Osteoblast (primary cell): ENCODE data around the gene CHAD. TPM values are rescaled to one million over a fixed set of nuclear protein-coding genes. Genes with fewer than 3 reads are reported as not detected.
"Not testable (repeated sequence)": the region's sequence is repeated elsewhere in the genome, so short reads cannot be mapped to it uniquely, and the experiment has no call there.

Experiments
- DNase-seq: peaks from one replicate; pipeline ENCODE4 v3.0.0; 2011; ENCODE audit warnings: low spot score, mixed read lengths; ENCODE audit not compliant: insufficient read length; ENCODE audit errors: missing footprints
- H2AFZ ChIP-seq: 2 replicates; pipeline ENCODE4 v1.6.0; 2011; ENCODE audit warnings: mild to moderate bottlenecking, low read length
- H3K27ac ChIP-seq: 2 replicates; pipeline ENCODE4 v1.5.1; 2011; ENCODE audit warnings: mild to moderate bottlenecking, low read depth, low read length, moderate library complexity
- H3K27me3 ChIP-seq: 2 replicates; pipeline ENCODE4 v1.6.0; 2012; ENCODE audit warnings: mild to moderate bottlenecking, control low read depth, inconsistent platforms, low read length, moderate library complexity; ENCODE audit not compliant: insufficient read depth
- H3K36me3 ChIP-seq: 2 replicates; pipeline ENCODE4 v1.5.1; 2011; ENCODE audit warnings: mild to moderate bottlenecking, low read length, control low read depth, moderate library complexity; ENCODE audit not compliant: insufficient read depth
- H3K4me1 ChIP-seq: 2 replicates; pipeline ENCODE4 v1.5.1; 2011; ENCODE audit warnings: mild to moderate bottlenecking, low read length, control low read depth, moderate library complexity; ENCODE audit not compliant: insufficient read depth
- H3K4me2 ChIP-seq: 2 replicates; pipeline ENCODE4 v1.6.0; 2011; ENCODE audit warnings: mild to moderate bottlenecking, low read length; ENCODE audit not compliant: insufficient read depth
- H3K4me3 ChIP-seq: fragments of 200-600 bp; sonication (generic); 3 replicates; pipeline ENCODE4 v1.5.1; 2012; ENCODE audit warnings: mild to moderate bottlenecking, low read length, inconsistent platforms; ENCODE audit not compliant: insufficient read depth
- H3K79me2 ChIP-seq: 2 replicates; pipeline ENCODE4 v1.6.0; 2012; ENCODE audit warnings: mild to moderate bottlenecking, low read length, control low read depth, inconsistent platforms; ENCODE audit not compliant: insufficient read depth
- H3K9me3 ChIP-seq: 2 replicates; pipeline ENCODE4 v1.5.1; 2011; ENCODE audit warnings: low read depth, low read length, control low read depth
- H4K20me1 ChIP-seq: 2 replicates; pipeline ENCODE4 v1.6.0; 2012; ENCODE audit warnings: mild to moderate bottlenecking, low read length, control low read depth; ENCODE audit not compliant: insufficient read depth
- total RNA-seq: library from RNA; depleted of rRNA; stranded (reverse); fragments of >200 nt; gene quantifications from 2 replicates; pipeline ENCODE4 v1.2.3, GENCODE V29; 2012
- TF ChIP-seq, protein P1 (sequence below): IDR thresholded peaks from 2 replicates; pipeline ENCODE4 v1.5.1; 2011; ENCODE audit warnings: mild to moderate bottlenecking, low read depth, low read length, moderate library complexity; ENCODE audit errors: extremely low read depth

Gene CHAD
- total RNA-seq, 1 donor = not detected

DNA sequence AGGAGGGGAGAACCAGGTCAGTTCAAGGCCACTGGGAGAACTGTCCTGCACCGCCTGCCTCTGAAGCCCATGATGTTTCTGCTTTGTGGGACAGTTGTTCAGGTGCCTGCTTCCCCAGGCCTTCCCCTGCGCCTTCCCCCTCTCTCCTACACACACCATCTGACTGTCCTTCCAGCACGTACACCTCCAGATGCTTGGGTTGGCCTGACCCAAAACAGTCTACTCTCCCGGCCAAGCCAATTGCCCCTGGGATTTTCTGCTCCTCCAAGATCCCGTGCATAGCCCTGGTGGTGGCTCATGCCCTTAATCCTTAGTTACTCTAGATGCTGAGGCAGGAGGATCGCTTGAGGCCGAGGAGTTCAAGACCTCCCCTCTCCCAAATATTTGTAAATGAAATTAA, 9.3 kb upstream of the CHAD start:
- peak overlapping the region; percentile 81 for H3K4me3 ChIP-seq
- H3K79me2 ChIP-seq = peaks cover 25% of the 10 kb centered on the region
- TF ChIP-seq, protein P1, sequence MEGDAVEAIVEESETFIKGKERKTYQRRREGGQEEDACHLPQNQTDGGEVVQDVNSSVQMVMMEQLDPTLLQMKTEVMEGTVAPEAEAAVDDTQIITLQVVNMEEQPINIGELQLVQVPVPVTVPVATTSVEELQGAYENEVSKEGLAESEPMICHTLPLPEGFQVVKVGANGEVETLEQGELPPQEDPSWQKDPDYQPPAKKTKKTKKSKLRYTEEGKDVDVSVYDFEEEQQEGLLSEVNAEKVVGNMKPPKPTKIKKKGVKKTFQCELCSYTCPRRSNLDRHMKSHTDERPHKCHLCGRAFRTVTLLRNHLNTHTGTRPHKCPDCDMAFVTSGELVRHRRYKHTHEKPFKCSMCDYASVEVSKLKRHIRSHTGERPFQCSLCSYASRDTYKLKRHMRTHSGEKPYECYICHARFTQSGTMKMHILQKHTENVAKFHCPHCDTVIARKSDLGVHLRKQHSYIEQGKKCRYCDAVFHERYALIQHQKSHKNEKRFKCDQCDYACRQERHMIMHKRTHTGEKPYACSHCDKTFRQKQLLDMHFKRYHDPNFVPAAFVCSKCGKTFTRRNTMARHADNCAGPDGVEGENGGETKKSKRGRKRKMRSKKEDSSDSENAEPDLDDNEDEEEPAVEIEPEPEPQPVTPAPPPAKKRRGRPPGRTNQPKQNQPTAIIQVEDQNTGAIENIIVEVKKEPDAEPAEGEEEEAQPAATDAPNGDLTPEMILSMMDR = no peak
- peak overlapping the region; percentile 83 for H2AFZ ChIP-seq
- H3K4me1 ChIP-seq = peaks cover 16% of the 10 kb centered on the region
- H3K27ac ChIP-seq = peak overlapping the region; percentile 70
- H4K20me1 ChIP-seq = peaks cover 9% of the 10 kb centered on the region
- H3K36me3 ChIP-seq = peaks cover 6% of the 10 kb centered on the region
- H3K4me2 ChIP-seq = peak overlapping the region; percentile 99
- DNase-seq = no peak
- no peaks in the 10 kb centered on the region for H3K27me3 ChIP-seq
- no peaks in the 10 kb centered on the region for H3K9me3 ChIP-seq

DNA sequence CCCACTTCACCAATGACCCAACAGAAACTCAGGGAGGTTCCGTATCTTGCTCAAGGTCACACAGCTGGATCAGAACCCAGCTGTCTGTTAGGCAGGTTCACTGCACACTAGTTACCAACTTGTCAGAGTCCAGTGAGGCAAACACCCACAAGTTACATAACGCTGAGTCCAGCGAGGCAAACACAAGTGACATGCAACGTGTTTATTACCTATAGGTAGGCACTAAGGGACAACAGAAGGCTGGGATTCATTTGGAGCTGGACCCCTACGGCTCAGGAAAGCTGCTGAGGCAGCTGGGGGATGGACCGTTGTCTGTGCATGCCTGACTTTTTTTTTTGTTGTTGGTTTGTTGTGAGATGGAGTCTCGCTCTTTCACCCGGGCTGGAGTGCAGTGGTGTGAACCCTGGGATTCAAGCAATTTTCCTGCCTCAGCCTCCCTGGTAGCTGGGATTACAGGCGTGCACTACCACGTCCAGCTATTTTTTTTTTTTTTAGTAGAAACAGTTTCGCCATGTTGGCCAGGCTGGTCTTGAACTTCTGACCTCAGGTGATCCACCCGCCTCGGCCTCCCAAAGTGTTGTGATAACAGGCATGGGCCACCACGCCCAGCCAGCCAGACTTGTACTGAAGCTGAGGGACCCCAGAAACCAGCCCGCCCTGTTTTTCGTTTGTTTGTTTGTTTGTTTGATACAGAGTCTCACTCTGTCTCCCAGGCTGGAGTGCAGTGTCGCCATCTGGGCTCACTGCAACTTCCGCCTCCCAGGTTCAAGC, 8.1 kb upstream of the CHAD start:
- peaks cover 9% of the 10 kb centered on the region for H4K20me1 ChIP-seq
- no peaks in the 10 kb centered on the region for H3K27me3 ChIP-seq
- no peak overlapping the region for H2AFZ ChIP-seq
- H3K9me3 ChIP-seq = no peaks in the 10 kb centered on the region
- H3K4me1 ChIP-seq = peaks cover 12% of the 10 kb centered on the region
- TF ChIP-seq, protein P1 = no peak
- H3K4me2 ChIP-seq = no peak overlapping the region
- H3K79me2 ChIP-seq = peaks cover 19% of the 10 kb centered on the region
- peaks cover 9% of the 10 kb centered on the region for H3K36me3 ChIP-seq
- no peak overlapping the region for H3K4me3 ChIP-seq
- H3K27ac ChIP-seq = no peak overlapping the region
- no peak for DNase-seq

DNA sequence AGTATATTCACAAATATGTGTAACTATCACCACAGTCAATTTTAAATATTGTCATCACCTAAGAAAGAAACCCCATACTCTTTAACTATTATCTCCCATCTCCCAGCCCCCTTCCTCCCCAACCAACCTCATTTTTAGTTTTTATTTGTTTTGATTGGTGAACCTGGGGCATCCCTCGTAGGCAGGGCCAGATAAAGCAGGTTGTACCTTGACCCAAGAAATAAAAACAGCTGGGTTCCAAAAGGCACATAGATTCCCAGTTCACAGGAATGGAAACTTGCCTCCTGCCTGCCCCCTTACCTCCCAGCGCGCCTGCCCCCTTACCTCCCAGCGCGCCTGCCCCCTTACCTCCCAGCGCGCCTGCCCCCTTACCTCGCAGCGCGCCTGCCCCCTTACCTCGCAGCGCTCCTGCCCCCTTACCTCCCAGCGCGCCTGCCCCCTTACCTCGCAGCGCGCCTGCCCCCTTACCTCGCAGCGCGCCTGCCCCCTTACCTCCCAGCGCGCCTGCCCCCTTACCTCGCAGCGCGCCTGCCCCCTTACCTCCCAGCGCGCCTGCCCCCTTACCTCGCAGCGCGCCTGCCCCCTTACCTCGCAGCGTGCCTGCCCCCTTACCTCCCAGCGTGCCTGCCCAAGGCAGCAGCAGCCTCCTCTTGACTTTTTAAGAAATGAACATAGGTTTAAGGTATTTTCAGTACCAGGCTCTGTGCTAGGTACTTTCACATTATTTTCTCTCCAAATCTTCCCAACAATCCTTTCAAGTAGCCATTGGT, 7.3 kb upstream of the CHAD start:
- not testable (repeated sequence) for H2AFZ ChIP-seq, H3K4me3 ChIP-seq, H3K27ac ChIP-seq, H3K27me3 ChIP-seq, H3K9me3 ChIP-seq, DNase-seq, H3K36me3 ChIP-seq, H3K4me2 ChIP-seq, H4K20me1 ChIP-seq
- Histone ChIP-seq H3K4me1 (peaks cover 12% of the 10 kb centered on the region), H3K79me2 (peaks cover 17% of the 10 kb centered on the region)

DNA sequence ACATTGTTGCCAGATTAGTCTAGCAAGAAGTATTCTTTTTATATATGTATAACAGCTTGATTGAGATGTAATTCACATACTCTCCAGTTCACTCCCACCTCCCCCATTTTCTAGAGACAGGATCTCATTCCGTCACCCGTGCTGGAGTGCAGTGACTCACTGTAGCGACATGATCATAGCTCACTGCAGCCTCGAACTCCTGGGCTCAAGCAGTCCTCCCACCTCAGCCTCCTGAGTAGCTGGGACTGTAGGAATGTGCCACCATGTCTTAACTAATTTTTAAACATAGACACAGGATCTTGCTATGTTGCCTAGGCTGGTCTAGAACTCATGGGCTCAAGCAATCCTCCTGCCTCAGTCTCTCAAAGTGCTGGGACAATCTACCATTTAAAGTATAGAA, 6.7 kb upstream of the CHAD start:
- H3K79me2 ChIP-seq = peaks cover 13% of the 10 kb centered on the region
- H3K27ac ChIP-seq = no peak overlapping the region
- no peak overlapping the region for H2AFZ ChIP-seq
- no peaks in the 10 kb centered on the region for H3K9me3 ChIP-seq
- H3K4me3 ChIP-seq = no peak overlapping the region
- TF ChIP-seq, protein P1 = no peak
- H4K20me1 ChIP-seq = peaks cover 9% of the 10 kb centered on the region
- peaks cover 12% of the 10 kb centered on the region for H3K4me1 ChIP-seq
- no peaks in the 10 kb centered on the region for H3K27me3 ChIP-seq
- no peak for DNase-seq
- peaks cover 9% of the 10 kb centered on the region for H3K36me3 ChIP-seq
- H3K4me2 ChIP-seq = no peak overlapping the region
